Measurements from ENCODE around the gene CEP152. TPM values are rescaled to one million over a fixed set of nuclear protein-coding genes. Genes with fewer than 3 reads are reported as not detected.

CEP152 gene
- total RNA-seq, 3 donors from 2014 or later: 5.3 to 13.5 (median 5.9) TPM

DNA sequence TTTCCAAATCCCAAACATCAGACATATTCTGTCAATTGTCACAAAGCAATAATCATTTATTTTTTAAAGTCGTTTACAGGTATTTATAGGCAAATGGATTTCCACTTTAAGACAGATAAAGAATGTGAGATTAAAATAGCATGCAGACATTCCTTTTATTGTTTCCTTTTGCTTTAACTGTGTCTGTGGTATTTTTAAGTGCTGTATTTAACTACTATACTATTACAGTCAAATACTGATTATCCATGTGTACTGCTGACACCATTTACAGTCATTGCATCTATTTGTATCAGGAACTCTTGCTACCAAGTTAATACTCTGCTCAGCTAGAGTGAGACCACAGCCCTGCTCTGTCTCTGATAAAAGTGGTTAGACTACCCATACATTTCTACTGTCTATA is 12.8 kb upstream of the CEP152 start:
- intact Hi-C loops (cut with DNase I; ENCODE audit: low total_unique reads): no loop called here
- TF ChIP-seq, protein P1, sequence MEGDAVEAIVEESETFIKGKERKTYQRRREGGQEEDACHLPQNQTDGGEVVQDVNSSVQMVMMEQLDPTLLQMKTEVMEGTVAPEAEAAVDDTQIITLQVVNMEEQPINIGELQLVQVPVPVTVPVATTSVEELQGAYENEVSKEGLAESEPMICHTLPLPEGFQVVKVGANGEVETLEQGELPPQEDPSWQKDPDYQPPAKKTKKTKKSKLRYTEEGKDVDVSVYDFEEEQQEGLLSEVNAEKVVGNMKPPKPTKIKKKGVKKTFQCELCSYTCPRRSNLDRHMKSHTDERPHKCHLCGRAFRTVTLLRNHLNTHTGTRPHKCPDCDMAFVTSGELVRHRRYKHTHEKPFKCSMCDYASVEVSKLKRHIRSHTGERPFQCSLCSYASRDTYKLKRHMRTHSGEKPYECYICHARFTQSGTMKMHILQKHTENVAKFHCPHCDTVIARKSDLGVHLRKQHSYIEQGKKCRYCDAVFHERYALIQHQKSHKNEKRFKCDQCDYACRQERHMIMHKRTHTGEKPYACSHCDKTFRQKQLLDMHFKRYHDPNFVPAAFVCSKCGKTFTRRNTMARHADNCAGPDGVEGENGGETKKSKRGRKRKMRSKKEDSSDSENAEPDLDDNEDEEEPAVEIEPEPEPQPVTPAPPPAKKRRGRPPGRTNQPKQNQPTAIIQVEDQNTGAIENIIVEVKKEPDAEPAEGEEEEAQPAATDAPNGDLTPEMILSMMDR (IDR thresholded peaks at IDR 0.05): no peak
- TF ChIP-seq POLR2A (IDR thresholded peaks at IDR 0.05): no peak
- no peak for TF ChIP-seq POLR2AphosphoS5 (IDR thresholded peaks at IDR 0.05)
- Histone ChIP-seq H3K4me1 (no peaks in the 10 kb centered on the region), H3K36me3 (no peaks in the 10 kb centered on the region), H3K9me3 (no peaks in the 10 kb centered on the region), H3K27ac (no peak overlapping the region), H3K27me3 (no peaks in the 10 kb centered on the region), H3K4me3 (no peak overlapping the region)
- DNase-seq (ENCODE audit: low spot score in 2 of 2): no peak

DNA sequence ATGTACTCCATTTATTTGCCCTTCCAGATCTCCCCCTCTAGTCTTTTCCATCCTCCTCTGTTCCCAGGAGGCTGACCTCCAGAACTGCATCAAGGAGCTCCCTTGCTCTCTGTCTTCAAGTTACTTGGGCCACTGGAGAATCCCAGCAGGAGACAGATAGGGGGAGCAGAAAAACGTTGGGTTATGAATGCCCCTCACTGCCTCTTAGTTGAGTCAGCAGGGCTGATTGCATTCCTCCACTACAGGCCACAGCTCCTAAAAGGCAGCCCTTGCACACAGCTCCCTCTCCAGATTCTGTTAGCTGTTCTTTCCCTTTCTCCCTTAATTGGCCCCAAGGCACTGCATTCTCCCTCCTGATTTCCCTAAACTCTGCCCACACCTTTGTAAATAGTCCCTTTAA is 12.4 kb upstream of the CEP152 start:
- Histone ChIP-seq H3K9me3 (no peaks in the 10 kb centered on the region), H3K27ac (no peak overlapping the region), H3K4me1 (no peaks in the 10 kb centered on the region), H3K27me3 (no peaks in the 10 kb centered on the region), H3K4me3 (no peak overlapping the region), H3K36me3 (no peaks in the 10 kb centered on the region)
- no peak for DNase-seq (ENCODE audit: low spot score in 2 of 2)
- intact Hi-C loops (cut with DNase I; ENCODE audit: low total_unique reads): no loop called here
- TF ChIP-seq, protein P1 (IDR thresholded peaks at IDR 0.05): no peak
- TF ChIP-seq POLR2AphosphoS5 (IDR thresholded peaks at IDR 0.05): no peak

DNA sequence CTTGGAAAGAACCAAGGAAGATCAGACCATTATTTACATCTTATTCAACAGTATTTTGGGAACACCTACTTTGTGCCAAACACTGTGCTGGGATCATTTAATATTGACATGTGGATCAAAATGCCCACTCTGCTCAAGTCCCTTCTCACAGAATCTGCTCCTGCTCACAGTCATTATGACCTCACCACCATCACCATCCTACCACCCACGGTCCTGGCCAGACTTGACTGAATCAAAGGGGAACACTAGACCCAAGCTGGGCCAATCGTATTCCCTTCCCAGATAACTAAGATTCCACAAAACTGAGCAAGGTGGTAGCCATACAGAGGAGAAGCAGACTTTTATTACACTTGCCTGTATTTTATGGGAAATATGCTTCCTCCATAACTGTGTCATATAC is 3.4 kb upstream of the CEP152 start:
- Histone ChIP-seq H3K27me3 (no peaks in the 10 kb centered on the region), H3K4me1 (no peaks in the 10 kb centered on the region), H3K4me3 (no peak overlapping the region), H3K9me3 (no peaks in the 10 kb centered on the region), H3K36me3 (no peaks in the 10 kb centered on the region), H3K27ac (no peak overlapping the region)
- intact Hi-C loops (cut with DNase I; ENCODE audit: low total_unique reads): no loop called here
- TF ChIP-seq, protein P1 (IDR thresholded peaks at IDR 0.05): no peak
- no peak for TF ChIP-seq POLR2A (IDR thresholded peaks at IDR 0.05)
- TF ChIP-seq POLR2AphosphoS5 (IDR thresholded peaks at IDR 0.05): no peak
- DNase-seq (ENCODE audit: low spot score in 2 of 2): no peak

DNA sequence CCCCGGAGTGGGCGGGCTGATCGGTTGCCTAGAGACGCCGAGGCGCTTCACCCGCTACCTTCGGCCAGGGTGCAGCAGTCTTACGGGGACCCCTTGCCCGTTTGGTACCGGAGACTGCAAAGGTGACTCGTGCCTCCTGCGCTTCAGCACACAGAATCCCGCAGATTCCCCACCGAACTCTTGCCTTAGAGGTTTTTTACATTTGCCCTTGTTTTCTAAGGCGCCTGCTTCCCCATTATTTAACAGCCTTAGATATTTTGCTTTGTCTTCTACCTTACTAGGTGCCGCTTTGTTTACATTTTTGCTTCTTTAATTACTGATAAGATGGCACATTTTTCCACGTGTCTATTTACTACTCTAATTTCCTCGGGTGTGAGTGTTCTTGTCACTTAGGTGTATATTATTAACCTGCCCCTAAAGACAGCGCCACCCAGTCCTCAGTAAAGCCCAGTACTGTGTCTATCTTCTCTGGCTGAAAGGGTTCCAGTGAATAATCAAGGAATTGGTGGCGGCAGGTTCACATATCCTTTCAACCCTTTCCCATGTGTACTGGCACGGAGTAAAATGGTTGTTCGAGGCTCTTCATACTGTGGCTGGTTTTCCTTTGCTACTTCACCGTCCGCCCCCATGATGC is 573 bp upstream of the CEP152 start:
- H3K27ac ChIP-seq: peak overlapping the region in 1 of 2 donors; percentile 76
- intact Hi-C loops (cut with DNase I; ENCODE audit: low total_unique reads): no loop called here
- TF ChIP-seq POLR2A (IDR thresholded peaks at IDR 0.05) (no peak), POLR2AphosphoS5 (IDR thresholded peaks at IDR 0.05) (no peak)
- TF ChIP-seq, protein P1 (IDR thresholded peaks at IDR 0.05): no peak
- H3K36me3 ChIP-seq: no peaks in the 10 kb centered on the region
- no peaks in the 10 kb centered on the region for H3K9me3 ChIP-seq
- H3K4me1 ChIP-seq: no peaks in the 10 kb centered on the region
- no peak for DNase-seq (ENCODE audit: low spot score in 2 of 2)
- H3K27me3 ChIP-seq: no peaks in the 10 kb centered on the region
- H3K4me3 ChIP-seq: peak overlapping the region; percentile 70 to 91 (median 85)

DNA sequence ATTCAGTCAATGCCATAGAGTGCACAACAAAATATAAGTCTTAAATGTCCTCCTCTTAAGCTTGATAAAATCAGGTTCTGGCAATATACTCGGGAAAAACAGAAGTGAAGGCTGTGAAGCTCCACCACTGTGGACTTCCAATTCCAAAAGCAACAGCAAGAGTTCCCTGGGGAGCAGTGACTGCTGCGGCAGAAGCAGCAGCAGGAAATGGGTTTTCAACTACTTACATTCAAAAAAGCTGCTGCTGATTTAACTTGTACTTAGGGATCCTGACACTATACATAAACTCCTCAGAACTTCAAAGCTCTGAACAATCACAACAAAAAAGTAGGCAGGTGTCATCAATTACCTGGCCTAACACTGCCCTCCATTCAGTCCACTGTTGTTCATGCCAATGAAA is 4.7 kb downstream of the CEP152 start:
- Histone ChIP-seq H3K36me3 (no peaks in the 10 kb centered on the region), H3K27ac (no peak overlapping the region), H3K4me3 (no peak overlapping the region), H3K27me3 (no peaks in the 10 kb centered on the region), H3K4me1 (no peaks in the 10 kb centered on the region), H3K9me3 (no peaks in the 10 kb centered on the region)
- DNase-seq (ENCODE audit: low spot score in 2 of 2): no peak
- TF ChIP-seq, protein P1 (IDR thresholded peaks at IDR 0.05): no peak
- TF ChIP-seq POLR2A (IDR thresholded peaks at IDR 0.05) (no peak), POLR2AphosphoS5 (IDR thresholded peaks at IDR 0.05) (no peak)
- intact Hi-C loops (cut with DNase I; ENCODE audit: low total_unique reads): no loop called here
